Panc1 (cell line): ENCODE results near the gene NEU1. TPM values are rescaled to one million over a fixed set of nuclear protein-coding genes. Genes with fewer than 3 reads are reported as not detected.
A peak's percentile ranks its signal among the peaks of the same experiment; 100 is the strongest.
"Not testable (repeated sequence)": the region's sequence is repeated elsewhere in the genome, so short reads cannot be mapped to it uniquely, and the experiment has no call there.

Experiments used
- ATAC-seq: fragments of 200-7000 bp; cut with Tn5 transposase; 2 replicates; pipeline ENCODE4 v1.9.1; 2020; ENCODE audit warnings: mild to moderate bottlenecking, moderate library complexity
- BruUV-seq: library from RNA; stranded (reverse); fragments of 400-500 nt; replicated peaks from 2 replicates; lab custom pipeline; 2021; lab: Mats Ljungman, UMichigan
- CTCF ChIA-PET: fragments of 300-600 bp; sonication (Branson Sonifier 250); formaldehyde crosslinking; loops from one replicate; lab custom pipeline; 2022; ENCODE audit warnings: antibody characterized with exemption; lab: Charles Lee
- POLR2A ChIA-PET: fragments of 300-600 bp; sonication (Branson Sonifier 250); formaldehyde crosslinking; loops from one replicate; lab custom pipeline; 2022; ENCODE audit warnings: antibody characterized with exemption; lab: Charles Lee
- DNase-seq: peaks from one replicate; pipeline ENCODE4 v3.0.0-alpha.2; 2010; ENCODE audit warnings: low read depth, low spot score
- H3K27ac ChIP-seq: 2 replicates; pipeline ENCODE4 v1.5.1; 2011; ENCODE audit warnings: mild to moderate bottlenecking, low read length, inconsistent platforms
- H3K27me3 ChIP-seq: fragments of 200-500 bp; sonication (Bioruptor generic); 2 replicates; pipeline ENCODE4 v1.6.0; 2014; ENCODE audit warnings: low read length, inconsistent platforms; ENCODE audit not compliant: control insufficient read depth, insufficient read depth
- H3K36me3 ChIP-seq: fragments of 200-500 bp; sonication (Bioruptor generic); 2 replicates; pipeline ENCODE4 v1.5.1; 2014; ENCODE audit warnings: inconsistent platforms, mild to moderate bottlenecking, low read length, moderate library complexity; ENCODE audit not compliant: control insufficient read depth, insufficient read depth
- H3K4me1 ChIP-seq: 2 replicates; pipeline ENCODE4 v1.5.1; 2011; ENCODE audit warnings: inconsistent platforms, mild to moderate bottlenecking, low read length, moderate library complexity; ENCODE audit not compliant: control insufficient read depth, insufficient read depth
- H3K4me3 ChIP-seq, 2 experiments: 2 replicates each; pipeline ENCODE4 v1.5.1; 2011 to 2012; ENCODE audit warnings: low read depth in 2 of 2, low read length in 2 of 2, mild to moderate bottlenecking in 2 of 2, inconsistent platforms in 1 of 2, moderate library complexity in 1 of 2
- H3K9me3 ChIP-seq: fragments of 200-500 bp; sonication (Bioruptor generic); 2 replicates; pipeline ENCODE4 v1.5.1; 2014; ENCODE audit warnings: low read depth, mild to moderate bottlenecking, inconsistent platforms, low read length, moderate library complexity; ENCODE audit not compliant: control insufficient read depth, insufficient read depth
- POLR2AphosphoS5 ChIP-seq: IDR thresholded peaks from 2 replicates; pipeline ENCODE4 v1.6.1; 2012; ENCODE audit warnings: mild to moderate bottlenecking, low read depth, low read length, moderate library complexity
- SIN3A ChIP-seq: IDR thresholded peaks from 2 replicates; pipeline ENCODE4 v1.6.1; 2012; ENCODE audit warnings: low read depth, mild to moderate bottlenecking, low read length, moderate library complexity, borderline replicate concordance; ENCODE audit not compliant: insufficient read depth
- TCF7L2 ChIP-seq: IDR thresholded peaks from 2 replicates; pipeline ENCODE4 v1.6.1; 2011; ENCODE audit warnings: mild to moderate bottlenecking, low read depth, low read length, inconsistent platforms
- in situ Hi-C: cut with HindIII; loops from 2 replicates; pipeline ENCODE4 v1.10.0; 2016; ENCODE audit warnings: low sequenced_read_pairs, low pct_unique_long_range_greater_than_20kb
- intact Hi-C: fragments of 100-400 bp; cut with micrococcal nuclease; formaldehyde crosslinking; loops from one replicate; pipeline ENCODE4 v1.10.0; 2022; ENCODE audit not compliant: unreplicated experiment
- total RNA-seq: library from RNA; stranded (reverse); gene quantifications from one replicate; pipeline ENCODE4 v1.2.1, GENCODE V29; 2021; ENCODE audit not compliant: unreplicated experiment
- TF ChIP-seq, protein P1 (sequence below), 2 experiments: IDR thresholded peaks; 2 replicates each; pipeline ENCODE4 v1.6.1; 2011 to 2012; ENCODE audit warnings: low read depth in 2 of 2, control low read depth in 1 of 2, low read length in 1 of 2, mild to moderate bottlenecking in 1 of 2, moderate library complexity in 1 of 2; ENCODE audit not compliant: insufficient read depth in 1 of 2
- TF ChIP-seq, protein P2 (sequence below): fragments of 450-650 bp; IDR thresholded peaks from 2 replicates; pipeline ENCODE4 v1.5.1; 2017; ENCODE audit warnings: mild to moderate bottlenecking

The NEU1 gene
- total RNA-seq, 1 experiment from 2014 or later, result 111 TPM

DNA sequence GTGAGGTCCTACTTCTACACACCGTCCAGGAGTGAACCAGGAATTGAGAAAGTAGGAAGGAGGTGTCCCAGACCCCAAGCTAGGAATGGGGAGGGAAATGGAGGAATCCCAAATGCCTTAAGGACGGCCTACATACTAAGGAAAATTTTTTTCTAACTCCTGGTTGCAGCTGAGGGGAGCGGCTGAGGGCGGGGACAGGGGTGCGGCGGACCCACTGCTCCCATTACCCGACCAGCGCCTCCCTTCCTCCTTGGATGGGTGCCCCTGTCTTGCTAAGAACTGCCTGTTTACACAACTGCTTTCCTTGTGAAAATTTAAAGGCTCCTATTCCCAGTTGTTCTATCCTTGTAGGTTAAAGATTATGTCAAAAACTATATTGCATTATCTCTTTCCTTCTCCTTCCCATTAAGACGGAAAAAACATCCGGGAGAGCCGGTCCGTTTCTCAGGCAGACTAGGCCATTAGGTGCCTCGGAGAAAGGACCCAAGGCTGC lies 35.8 kb downstream of the NEU1 start:
- peaks cover 29% of the 10 kb centered on the region for H3K4me1 ChIP-seq
- BruUV-seq, result no TSS peak
- TF ChIP-seq, protein P1, sequence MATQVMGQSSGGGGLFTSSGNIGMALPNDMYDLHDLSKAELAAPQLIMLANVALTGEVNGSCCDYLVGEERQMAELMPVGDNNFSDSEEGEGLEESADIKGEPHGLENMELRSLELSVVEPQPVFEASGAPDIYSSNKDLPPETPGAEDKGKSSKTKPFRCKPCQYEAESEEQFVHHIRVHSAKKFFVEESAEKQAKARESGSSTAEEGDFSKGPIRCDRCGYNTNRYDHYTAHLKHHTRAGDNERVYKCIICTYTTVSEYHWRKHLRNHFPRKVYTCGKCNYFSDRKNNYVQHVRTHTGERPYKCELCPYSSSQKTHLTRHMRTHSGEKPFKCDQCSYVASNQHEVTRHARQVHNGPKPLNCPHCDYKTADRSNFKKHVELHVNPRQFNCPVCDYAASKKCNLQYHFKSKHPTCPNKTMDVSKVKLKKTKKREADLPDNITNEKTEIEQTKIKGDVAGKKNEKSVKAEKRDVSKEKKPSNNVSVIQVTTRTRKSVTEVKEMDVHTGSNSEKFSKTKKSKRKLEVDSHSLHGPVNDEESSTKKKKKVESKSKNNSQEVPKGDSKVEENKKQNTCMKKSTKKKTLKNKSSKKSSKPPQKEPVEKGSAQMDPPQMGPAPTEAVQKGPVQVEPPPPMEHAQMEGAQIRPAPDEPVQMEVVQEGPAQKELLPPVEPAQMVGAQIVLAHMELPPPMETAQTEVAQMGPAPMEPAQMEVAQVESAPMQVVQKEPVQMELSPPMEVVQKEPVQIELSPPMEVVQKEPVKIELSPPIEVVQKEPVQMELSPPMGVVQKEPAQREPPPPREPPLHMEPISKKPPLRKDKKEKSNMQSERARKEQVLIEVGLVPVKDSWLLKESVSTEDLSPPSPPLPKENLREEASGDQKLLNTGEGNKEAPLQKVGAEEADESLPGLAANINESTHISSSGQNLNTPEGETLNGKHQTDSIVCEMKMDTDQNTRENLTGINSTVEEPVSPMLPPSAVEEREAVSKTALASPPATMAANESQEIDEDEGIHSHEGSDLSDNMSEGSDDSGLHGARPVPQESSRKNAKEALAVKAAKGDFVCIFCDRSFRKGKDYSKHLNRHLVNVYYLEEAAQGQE (IDR thresholded peaks at IDR 0.05; ENCODE audit: insufficient read depth in 1 of 2, low read depth in 2 of 2, low read length in 1 of 2), result no peak
- 0 out of 2 replicates have a peak, but pooled peaks have one; percentile 32 for TF ChIP-seq SIN3A
- TF ChIP-seq POLR2AphosphoS5, result peak; percentile 33; the same call in 1 of the 2 replicates

DNA sequence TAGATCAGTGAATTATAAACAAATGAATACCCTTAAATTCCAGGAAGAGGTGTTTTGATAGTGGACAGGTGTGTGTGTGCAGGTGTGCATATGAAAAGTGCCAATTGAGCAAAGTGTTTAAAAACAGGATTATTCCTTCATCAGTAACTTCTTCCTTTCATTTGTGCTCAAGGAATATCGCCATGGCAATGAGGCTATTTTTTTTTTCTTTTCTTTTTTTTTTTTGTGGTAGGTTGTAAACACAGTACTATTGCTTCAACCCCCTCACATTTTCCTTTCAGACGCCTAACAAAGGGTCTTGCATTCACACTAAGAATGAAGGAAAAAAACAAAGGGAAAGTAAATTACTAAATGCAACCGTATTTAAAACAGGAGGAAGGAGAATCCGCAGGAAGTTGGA lies 37.1 kb downstream of the NEU1 start:
- H3K4me1 ChIP-seq, result peaks cover 30% of the 10 kb centered on the region
- H3K27me3 ChIP-seq, result no peaks in the 10 kb centered on the region
- no peaks in the 10 kb centered on the region; the same call in 1 of the 2 replicates for H3K36me3 ChIP-seq
- no TSS peak for BruUV-seq
- intact Hi-C loops, result loop anchor here (10.0 kb wide), 1 partner anchor 51 kb away; the partner anchor contains the start of gene VWA7
- POLR2A ChIA-PET, result no interaction called here
- no peak for DNase-seq
- no peak for TF ChIP-seq TCF7L2
- TF ChIP-seq POLR2AphosphoS5, result no peak
- no peak for TF ChIP-seq SIN3A
- TF ChIP-seq, protein P1 (IDR thresholded peaks at IDR 0.05; ENCODE audit: insufficient read depth in 1 of 2, low read depth in 2 of 2, low read length in 1 of 2), result no peak
- TF ChIP-seq, protein P2, sequence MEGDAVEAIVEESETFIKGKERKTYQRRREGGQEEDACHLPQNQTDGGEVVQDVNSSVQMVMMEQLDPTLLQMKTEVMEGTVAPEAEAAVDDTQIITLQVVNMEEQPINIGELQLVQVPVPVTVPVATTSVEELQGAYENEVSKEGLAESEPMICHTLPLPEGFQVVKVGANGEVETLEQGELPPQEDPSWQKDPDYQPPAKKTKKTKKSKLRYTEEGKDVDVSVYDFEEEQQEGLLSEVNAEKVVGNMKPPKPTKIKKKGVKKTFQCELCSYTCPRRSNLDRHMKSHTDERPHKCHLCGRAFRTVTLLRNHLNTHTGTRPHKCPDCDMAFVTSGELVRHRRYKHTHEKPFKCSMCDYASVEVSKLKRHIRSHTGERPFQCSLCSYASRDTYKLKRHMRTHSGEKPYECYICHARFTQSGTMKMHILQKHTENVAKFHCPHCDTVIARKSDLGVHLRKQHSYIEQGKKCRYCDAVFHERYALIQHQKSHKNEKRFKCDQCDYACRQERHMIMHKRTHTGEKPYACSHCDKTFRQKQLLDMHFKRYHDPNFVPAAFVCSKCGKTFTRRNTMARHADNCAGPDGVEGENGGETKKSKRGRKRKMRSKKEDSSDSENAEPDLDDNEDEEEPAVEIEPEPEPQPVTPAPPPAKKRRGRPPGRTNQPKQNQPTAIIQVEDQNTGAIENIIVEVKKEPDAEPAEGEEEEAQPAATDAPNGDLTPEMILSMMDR, result no peak
- H3K9me3 ChIP-seq, result no peaks in the 10 kb centered on the region
- H3K4me3 ChIP-seq, result no peak overlapping the region
- CTCF ChIA-PET, result no interaction called here
- no peak for ATAC-seq
- in situ Hi-C loops, result no loop called here
- H3K27ac ChIP-seq, result peak overlapping the region; percentile 67; the same call in 1 of the 2 replicates

More for the DNA sequence above, 35.8 kb downstream of the NEU1 start:
- Histone ChIP-seq H3K27ac (peak overlapping the region; percentile 100), H3K4me3 (peak overlapping the region; percentile 55 to 65), H3K9me3 (no peaks in the 10 kb centered on the region), H3K36me3 (no peaks in the 10 kb centered on the region; the same call in 1 of the 2 replicates), H3K27me3 (no peaks in the 10 kb centered on the region)
- ATAC-seq (peak; percentile 61), DNase-seq (no peak)
- intact Hi-C loops, result loop anchor here (10.0 kb wide), 1 partner anchor 52 kb away; the partner anchor contains the start of gene VWA7
- POLR2A ChIA-PET, result interaction anchor here (0.6 to 1.2 kb wide), 11 partner anchors 12 to 1151 kb away, joined by 3 to 8 read pairs (median 5); partner anchors contain the start of genes C6orf47, HSPA1A, HSPA1L and LSM2
- in situ Hi-C loops, result no loop called here
- CTCF ChIA-PET, result no interaction called here

DNA sequence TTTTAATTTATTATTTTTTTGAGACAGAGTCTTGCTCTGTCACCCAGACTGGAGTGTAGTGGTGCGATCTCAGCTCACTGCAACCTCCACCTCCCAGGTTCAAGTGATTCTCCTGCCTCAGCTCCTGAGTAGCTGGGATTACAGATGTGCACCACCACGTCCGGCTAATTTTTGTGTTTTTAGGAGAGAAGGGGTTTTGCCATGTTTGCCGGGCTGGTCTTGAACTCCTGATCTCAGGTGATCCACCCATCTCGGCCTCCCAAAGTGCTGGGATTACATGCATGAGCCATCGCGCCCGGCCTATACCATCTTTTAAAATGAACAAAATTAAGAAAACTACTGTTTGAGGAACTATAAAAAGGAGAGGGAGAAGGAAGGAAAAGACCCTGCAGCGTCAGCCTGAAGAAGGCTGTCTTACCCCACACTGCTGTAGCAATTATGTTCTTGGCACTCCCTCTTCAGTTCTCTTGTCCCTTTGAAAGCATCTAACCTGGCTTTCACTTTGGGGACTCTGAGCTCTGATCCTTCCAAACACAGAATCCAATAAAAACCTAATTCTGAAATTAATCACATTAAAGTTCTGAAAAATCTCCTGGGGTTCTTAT lies 38.9 kb downstream of the NEU1 start:
- intact Hi-C loops, result loop anchor here (10.0 kb wide), 1 partner anchor 49 kb away; the partner anchor contains the start of gene VWA7

More for the DNA sequence above, 38.9 kb downstream of the NEU1 start:
- Histone ChIP-seq H3K4me1 (peaks cover 40% of the 10 kb centered on the region), H3K27ac (peak overlapping the region; percentile 98; the same call in 1 of the 2 replicates)
- H3K36me3 ChIP-seq, H3K4me3 ChIP-seq, H3K27me3 ChIP-seq, in situ Hi-C loops, H3K9me3 ChIP-seq, ATAC-seq, CTCF ChIA-PET, DNase-seq, BruUV-seq: not testable (repeated sequence)
- POLR2A ChIA-PET, result interaction anchor here (1.1 kb wide), 1 partner anchor 96 kb away, joined by 4 read pairs; no protein-coding TSS in a partner anchor
